Effector memory CD4-positive, alpha-beta T cell (primary cell): ENCODE measurements around the gene CDS2.
"Not testable (repeated sequence)": the region's sequence is repeated elsewhere in the genome, so short reads cannot be mapped to it uniquely, and the experiment has no call there.

Experiments used
- DNase-seq, 3 donors: peaks; one replicate each; pipeline ENCODE4 v3.0.0-alpha.2; 2020
- H3K27ac ChIP-seq: 2 replicates; pipeline ENCODE4 v1.7.0; 2013; ENCODE audit warnings: mild to moderate bottlenecking, low read length, moderate library complexity; ENCODE audit not compliant: insufficient read depth, poor library complexity, severe bottlenecking
- H3K27me3 ChIP-seq: replicated peaks from 2 replicates; pipeline ENCODE4 v1.7.0; 2013; ENCODE audit warnings: mild to moderate bottlenecking, low read length; ENCODE audit not compliant: insufficient read depth, control insufficient read depth, poor library complexity, severe bottlenecking
- H3K36me3 ChIP-seq: 2 replicates; pipeline ENCODE4 v1.7.0; 2013; ENCODE audit warnings: mild to moderate bottlenecking, low read length, moderate library complexity; ENCODE audit not compliant: control insufficient read depth, insufficient read depth
- H3K4me1 ChIP-seq: 2 replicates; pipeline ENCODE4 v1.7.0; 2013; ENCODE audit warnings: low read length, mild to moderate bottlenecking; ENCODE audit not compliant: control insufficient read depth, insufficient read depth, poor library complexity, severe bottlenecking
- H3K4me3 ChIP-seq: 2 replicates; pipeline ENCODE4 v1.7.0; 2013; ENCODE audit warnings: low read length, low read depth, mild to moderate bottlenecking; ENCODE audit not compliant: insufficient read depth, poor library complexity, severe bottlenecking
- H3K9me3 ChIP-seq: 2 replicates; pipeline ENCODE4 v1.7.0; 2013; ENCODE audit warnings: mild to moderate bottlenecking, low read length, moderate library complexity; ENCODE audit not compliant: control insufficient read depth

The CDS2 gene

GRCh38 chr20:5095931-5096330 lies 30.9 kb upstream of the CDS2 start:
- H3K4me1 ChIP-seq, result no peaks in the 10 kb centered on the region
- H3K27ac ChIP-seq, result no peak overlapping the region
- H3K4me3 ChIP-seq, result no peak overlapping the region
- peaks cover 13% of the 10 kb centered on the region for H3K36me3 ChIP-seq
- H3K9me3 ChIP-seq, result no peaks in the 10 kb centered on the region
- H3K27me3 ChIP-seq, result no peaks in the 10 kb centered on the region
- DNase-seq, result no peak

- no peaks in the 10 kb centered on the region for H3K9me3 ChIP-seq
- no peaks in the 10 kb centered on the region for H3K4me1 ChIP-seq
- H3K27ac ChIP-seq, result no peak overlapping the region
- no peaks in the 10 kb centered on the region for H3K27me3 ChIP-seq
- peaks cover 16% of the 10 kb centered on the region for H3K36me3 ChIP-seq
- no peak overlapping the region for H3K4me3 ChIP-seq
- DNase-seq, result no peak
Observed at GRCh38 chr20:5096463-5096862, 30.3 kb upstream of the CDS2 start.

DNA sequence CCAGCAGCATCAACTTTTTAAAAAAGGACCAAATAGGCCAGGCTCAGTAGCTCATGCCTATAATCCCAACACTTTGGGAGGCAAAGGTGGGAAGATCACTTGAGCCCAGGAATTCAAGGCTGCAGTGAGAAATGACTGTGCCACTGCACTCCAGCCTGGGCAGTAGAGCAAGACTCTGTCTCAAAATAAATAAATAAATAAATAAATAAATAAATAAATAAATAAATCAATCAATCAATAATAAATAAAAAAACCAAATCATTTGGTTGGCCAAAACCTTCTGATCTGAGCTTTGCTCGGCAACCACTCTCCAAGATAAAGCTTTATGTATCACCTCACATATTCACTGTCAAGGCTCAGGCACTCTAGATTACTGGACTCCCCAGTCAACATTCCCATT lies 27.8 kb upstream of the CDS2 start:
- not testable (repeated sequence) for H3K4me1 ChIP-seq, DNase-seq, H3K4me3 ChIP-seq, H3K27ac ChIP-seq, H3K9me3 ChIP-seq, H3K27me3 ChIP-seq
- H3K36me3 ChIP-seq, result peaks cover 23% of the 10 kb centered on the region

DNA sequence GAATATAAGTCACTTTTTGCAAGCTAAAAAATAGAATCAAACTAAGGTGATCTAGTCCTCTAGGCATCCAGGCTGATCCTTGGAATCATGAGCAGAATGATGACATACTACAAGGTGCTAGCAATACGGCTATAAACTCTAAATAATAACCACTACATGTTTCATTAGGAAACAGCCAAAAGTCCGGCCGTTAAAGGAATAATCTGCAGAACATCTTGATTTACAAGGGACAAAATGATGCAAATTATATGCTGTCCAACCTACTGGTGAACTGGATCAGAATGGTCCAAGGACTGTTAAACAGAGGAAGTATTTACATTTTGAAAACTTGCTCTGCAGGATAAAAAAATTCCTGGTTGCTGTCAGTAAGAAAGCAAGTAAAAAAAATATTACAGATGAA lies 26.9 kb upstream of the CDS2 start:
- H3K27me3 ChIP-seq, H3K27ac ChIP-seq, H3K4me1 ChIP-seq, DNase-seq, H3K4me3 ChIP-seq, H3K9me3 ChIP-seq: not testable (repeated sequence)
- H3K36me3 ChIP-seq, result peaks cover 30% of the 10 kb centered on the region

DNA sequence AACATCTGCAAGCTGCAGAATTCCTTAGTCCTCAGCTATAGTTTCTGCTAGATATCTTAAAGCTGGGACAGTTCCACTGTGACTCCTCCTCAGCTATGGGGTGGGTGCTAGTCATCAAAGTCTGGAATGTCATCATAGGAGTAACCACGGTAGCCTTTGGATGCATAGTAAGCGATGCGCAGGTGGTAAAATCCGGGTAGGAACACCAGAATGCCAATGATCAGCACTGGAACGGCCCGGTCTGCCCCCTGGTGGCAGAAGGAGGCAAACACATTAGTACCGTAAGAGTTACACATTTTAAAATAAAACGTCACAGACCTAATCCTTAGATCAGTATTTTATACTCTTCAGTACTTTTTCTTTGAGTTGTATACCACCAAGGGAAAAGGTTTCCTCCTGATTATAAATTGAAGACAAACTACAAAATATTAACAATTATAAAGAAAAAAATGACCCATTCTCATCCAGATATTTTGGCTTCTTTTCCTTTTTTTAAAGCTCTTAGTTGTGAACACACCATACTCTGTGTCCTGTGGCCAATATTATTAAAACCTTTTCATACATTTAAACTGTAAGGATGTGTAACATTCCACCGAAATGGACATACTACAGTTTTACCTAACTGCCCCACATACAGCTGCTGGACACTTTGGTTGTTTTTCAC lies 26.0 kb upstream of the CDS2 start:
- DNase-seq, result peak; percentile 49 to 67 (median 53)
- H3K36me3 ChIP-seq, result peaks cover 34% of the 10 kb centered on the region
- H3K4me1 ChIP-seq, result no peaks in the 10 kb centered on the region
- H3K4me3 ChIP-seq, result no peak overlapping the region
- H3K27ac ChIP-seq, result no peak overlapping the region
- H3K9me3 ChIP-seq, result no peaks in the 10 kb centered on the region
- no peaks in the 10 kb centered on the region for H3K27me3 ChIP-seq

DNA sequence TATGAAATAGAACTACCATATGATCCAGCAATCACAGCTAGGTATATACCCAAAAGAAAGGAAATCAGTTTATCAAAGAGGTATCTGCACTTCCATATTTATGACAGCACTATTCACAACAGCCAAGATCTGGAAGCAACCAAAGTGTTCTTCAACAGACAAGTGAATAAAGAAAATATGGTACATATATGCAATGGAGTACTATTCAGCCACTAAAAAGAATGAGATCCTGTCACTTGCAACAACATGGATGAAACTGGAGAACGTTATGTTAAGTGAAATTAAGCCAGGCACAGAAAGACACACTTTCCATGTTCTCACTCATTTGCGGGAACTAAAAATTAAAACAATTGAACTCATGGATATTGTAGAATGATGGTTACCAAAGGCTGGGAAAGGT lies 22.3 kb upstream of the CDS2 start:
- peaks cover 46% of the 10 kb centered on the region for H3K36me3 ChIP-seq
- H3K27ac ChIP-seq, result no peak overlapping the region
- no peaks in the 10 kb centered on the region for H3K27me3 ChIP-seq
- no peak overlapping the region for H3K4me3 ChIP-seq
- no peaks in the 10 kb centered on the region for H3K9me3 ChIP-seq
- no peaks in the 10 kb centered on the region for H3K4me1 ChIP-seq
- no peak for DNase-seq

DNA sequence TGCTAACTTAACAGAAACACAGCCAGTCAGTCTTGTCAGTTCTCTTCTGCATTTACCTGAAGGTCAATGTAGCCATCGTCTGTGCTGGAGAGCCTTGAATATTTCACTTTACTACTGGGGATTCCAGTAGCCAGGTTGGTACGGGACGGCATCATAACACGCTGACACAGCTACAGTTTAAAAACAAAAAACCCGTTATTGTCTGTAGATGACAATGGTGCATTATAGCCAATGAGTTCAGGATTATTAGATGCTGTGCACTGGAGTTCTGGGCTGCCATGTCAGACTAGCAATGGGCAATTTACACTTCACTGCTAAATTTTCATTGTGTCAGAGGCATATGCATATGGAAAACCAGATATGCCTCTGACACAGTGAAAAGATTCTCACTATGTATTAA lies 17.5 kb upstream of the CDS2 start:
- no peak overlapping the region for H3K4me3 ChIP-seq
- no peaks in the 10 kb centered on the region for H3K27me3 ChIP-seq
- H3K36me3 ChIP-seq, result peaks cover 33% of the 10 kb centered on the region
- no peak for DNase-seq
- H3K4me1 ChIP-seq, result peaks cover 4% of the 10 kb centered on the region
- H3K9me3 ChIP-seq, result no peaks in the 10 kb centered on the region
- H3K27ac ChIP-seq, result no peak overlapping the region

- peak overlapping the region; percentile 69 for H3K4me3 ChIP-seq
- peak overlapping the region; percentile 77 for H3K27ac ChIP-seq
- no peaks in the 10 kb centered on the region for H3K9me3 ChIP-seq
- DNase-seq, result no peak
- no peaks in the 10 kb centered on the region for H3K27me3 ChIP-seq
- H3K4me1 ChIP-seq, result peaks cover 9% of the 10 kb centered on the region
- peaks cover 34% of the 10 kb centered on the region for H3K36me3 ChIP-seq
Observed at GRCh38 chr20:5113615-5113986, 13.2 kb upstream of the CDS2 start.

DNA sequence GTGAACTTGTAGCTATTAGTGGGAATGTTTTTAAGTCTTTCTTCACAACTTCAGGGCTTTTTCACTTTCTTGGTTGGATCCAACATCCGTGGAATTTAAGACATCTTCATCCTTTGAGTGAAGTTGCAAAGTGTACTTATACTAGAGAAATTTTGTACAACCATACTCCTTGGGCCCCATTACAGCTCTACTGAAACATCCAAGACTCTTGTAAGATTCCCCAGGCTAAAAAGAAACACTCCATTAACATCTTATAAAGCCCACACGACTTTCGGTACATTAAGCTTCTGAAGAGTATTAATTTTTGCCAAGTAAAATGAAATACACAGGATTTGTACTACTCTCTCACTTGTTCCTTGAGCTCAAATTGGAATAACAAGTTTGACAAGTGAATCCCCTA lies 12.4 kb upstream of the CDS2 start:
- Histone ChIP-seq H3K36me3 (peaks cover 26% of the 10 kb centered on the region), H3K27ac (no peak overlapping the region), H3K4me3 (no peak overlapping the region), H3K27me3 (no peaks in the 10 kb centered on the region), H3K9me3 (no peaks in the 10 kb centered on the region), H3K4me1 (peaks cover 15% of the 10 kb centered on the region)
- DNase-seq, result no peak

DNA sequence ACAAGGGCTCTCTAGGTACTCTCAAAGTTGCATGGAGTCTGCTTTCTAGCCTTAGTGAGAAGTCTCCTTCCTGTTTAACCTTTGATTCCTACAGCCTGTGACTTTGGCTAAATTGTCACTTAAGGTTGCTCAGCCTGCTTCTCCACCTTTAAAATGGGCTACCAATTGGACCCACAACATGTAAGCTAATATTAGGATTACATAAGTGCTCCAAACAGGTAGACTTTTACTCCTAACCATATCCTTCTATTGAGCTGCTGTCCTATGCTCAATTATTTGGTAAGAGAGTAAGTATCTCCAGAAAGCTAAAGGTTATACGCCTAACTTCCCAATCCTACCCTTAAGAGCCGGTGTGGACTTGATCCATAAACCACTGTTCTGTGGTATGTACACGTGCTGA lies 9.9 kb upstream of the CDS2 start:
- DNase-seq, result no peak
- peaks cover 25% of the 10 kb centered on the region for H3K36me3 ChIP-seq
- H3K9me3 ChIP-seq, result no peaks in the 10 kb centered on the region
- H3K27ac ChIP-seq, result no peak overlapping the region
- peaks cover 15% of the 10 kb centered on the region for H3K4me1 ChIP-seq
- H3K27me3 ChIP-seq, result no peaks in the 10 kb centered on the region
- no peak overlapping the region for H3K4me3 ChIP-seq
